Fibroblast of mammary gland (primary cell): ENCODE measurements around the gene FGD3.

Experiments
- DNase-seq: peaks from one replicate; pipeline ENCODE4 v3.0.0-alpha.2; 2010; ENCODE audit warnings: low read depth
- H3K4me3 ChIP-seq: 2 replicates; pipeline ENCODE4 v1.5.1; 2011; ENCODE audit warnings: low read depth, mild to moderate bottlenecking, low read length, moderate library complexity; ENCODE audit not compliant: control insufficient read depth
- TF ChIP-seq, protein P1 (sequence below): conservative IDR thresholded peaks from 2 replicates; pipeline ENCODE4 v1.5.1; 2011; ENCODE audit warnings: low read depth, low read length, inconsistent platforms; ENCODE audit not compliant: control insufficient read depth, insufficient read depth

FGD3 gene

DNA sequence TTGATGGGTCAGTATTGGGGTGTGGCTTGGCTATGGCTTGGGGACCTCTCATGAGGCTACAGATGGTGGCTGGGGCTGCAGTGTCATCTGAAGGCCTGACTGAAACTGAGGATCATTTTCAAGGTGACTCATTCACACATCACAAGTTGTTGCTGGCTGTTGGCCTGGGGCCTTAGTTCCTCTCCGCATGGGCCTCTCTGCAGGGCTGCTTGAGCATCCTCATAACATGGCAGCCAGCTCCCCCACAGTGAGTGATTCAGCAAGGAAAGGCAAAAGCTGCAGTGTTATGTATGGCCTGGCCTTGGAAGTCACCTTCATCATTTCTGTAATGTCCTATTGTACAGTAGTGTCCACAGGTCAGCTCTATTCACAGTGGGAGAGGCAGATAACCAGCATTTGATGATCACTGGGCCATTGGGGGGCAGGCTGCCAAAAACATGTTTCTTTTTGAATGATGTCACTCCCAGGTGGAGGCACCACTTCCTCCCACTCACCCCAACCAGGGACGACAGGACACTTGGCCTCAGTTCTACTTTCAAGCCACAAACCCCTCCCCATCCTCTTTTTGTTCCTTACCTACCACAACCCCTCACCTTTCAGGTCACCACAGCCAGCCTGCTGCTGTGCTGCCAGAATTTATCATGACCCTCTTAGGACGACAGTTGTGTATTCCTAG, 14.4 kb downstream of the FGD3 start:
- DNase-seq: no peak
- TF ChIP-seq, protein P1, sequence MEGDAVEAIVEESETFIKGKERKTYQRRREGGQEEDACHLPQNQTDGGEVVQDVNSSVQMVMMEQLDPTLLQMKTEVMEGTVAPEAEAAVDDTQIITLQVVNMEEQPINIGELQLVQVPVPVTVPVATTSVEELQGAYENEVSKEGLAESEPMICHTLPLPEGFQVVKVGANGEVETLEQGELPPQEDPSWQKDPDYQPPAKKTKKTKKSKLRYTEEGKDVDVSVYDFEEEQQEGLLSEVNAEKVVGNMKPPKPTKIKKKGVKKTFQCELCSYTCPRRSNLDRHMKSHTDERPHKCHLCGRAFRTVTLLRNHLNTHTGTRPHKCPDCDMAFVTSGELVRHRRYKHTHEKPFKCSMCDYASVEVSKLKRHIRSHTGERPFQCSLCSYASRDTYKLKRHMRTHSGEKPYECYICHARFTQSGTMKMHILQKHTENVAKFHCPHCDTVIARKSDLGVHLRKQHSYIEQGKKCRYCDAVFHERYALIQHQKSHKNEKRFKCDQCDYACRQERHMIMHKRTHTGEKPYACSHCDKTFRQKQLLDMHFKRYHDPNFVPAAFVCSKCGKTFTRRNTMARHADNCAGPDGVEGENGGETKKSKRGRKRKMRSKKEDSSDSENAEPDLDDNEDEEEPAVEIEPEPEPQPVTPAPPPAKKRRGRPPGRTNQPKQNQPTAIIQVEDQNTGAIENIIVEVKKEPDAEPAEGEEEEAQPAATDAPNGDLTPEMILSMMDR: no peak
- no peak overlapping the region for H3K4me3 ChIP-seq

- TF ChIP-seq, protein P1: no peak
- no peak for DNase-seq
- H3K4me3 ChIP-seq: no peak overlapping the region
Observed at GRCh38 chr9:92962303-92962649, 15.0 kb downstream of the FGD3 start.

- DNase-seq: no peak
- TF ChIP-seq, protein P1: no peak
- no peak overlapping the region for H3K4me3 ChIP-seq
Observed at GRCh38 chr9:92962846-92963245, 15.5 kb downstream of the FGD3 start.

DNA sequence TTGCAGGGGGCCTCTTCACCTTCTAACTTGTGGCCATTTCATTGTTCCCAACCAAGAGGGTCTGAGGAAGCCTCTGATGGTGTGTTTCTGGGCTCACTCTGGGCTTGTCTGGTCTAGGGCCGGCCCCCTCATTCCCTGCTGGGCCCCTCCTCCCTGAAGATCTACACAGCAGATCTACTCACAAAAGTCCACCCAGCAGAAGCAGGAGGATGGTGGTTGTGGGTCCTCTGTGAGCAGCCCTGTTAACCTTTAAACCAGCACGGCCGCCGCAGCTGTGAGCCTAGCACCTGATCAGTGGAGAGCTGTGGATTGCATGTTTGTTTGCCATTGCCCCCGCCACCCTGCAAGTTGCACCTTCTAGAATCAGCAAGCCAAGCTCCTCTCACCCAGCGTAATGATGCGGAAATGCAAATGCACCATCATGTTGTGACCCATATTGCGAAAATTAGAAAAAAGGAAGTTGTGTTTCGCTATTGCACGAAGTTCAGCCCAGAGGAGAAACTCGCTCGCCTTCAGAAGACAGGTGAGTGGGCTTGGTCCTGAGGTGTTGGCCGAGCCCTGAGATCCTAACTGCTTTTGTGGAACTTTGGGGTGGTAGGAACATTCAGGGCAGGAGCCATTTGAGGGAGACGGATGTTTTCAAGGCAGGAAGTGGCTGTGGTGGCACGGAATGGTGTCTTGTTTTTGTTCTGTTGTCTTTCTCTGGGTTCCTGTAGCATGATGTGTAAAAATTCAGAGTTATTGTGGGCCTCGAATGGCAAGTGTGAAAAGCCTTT, 16.7 kb downstream of the FGD3 start:
- DNase-seq: no peak
- H3K4me3 ChIP-seq: no peak overlapping the region
- TF ChIP-seq, protein P1: no peak

GRCh38 chr9:92964607-92965060, 17.3 kb downstream of the FGD3 start:
- no peak overlapping the region for H3K4me3 ChIP-seq
- no peak for DNase-seq
- TF ChIP-seq, protein P1: no peak

- no peak overlapping the region for H3K4me3 ChIP-seq
- no peak for DNase-seq
Observed at GRCh38 chr9:92965061-92965758, 17.9 kb downstream of the FGD3 start.

More at GRCh38 chr9:92965061-92965758, 17.9 kb downstream of the FGD3 start:
- TF ChIP-seq, protein P1: no peak
